Tongue (tissue), 2 donors: ENCODE results near the gene MORC2. TPM values are rescaled to one million over a fixed set of nuclear protein-coding genes. Genes with fewer than 3 reads are reported as not detected.
A peak's percentile ranks its signal among the peaks of the same experiment; 100 is the strongest.

Experiments
- DNase-seq: peaks from one replicate; pipeline ENCODE4 v3.0.0-alpha.2; 2015
- total RNA-seq: library from RNA; depleted of rRNA; stranded (reverse); fragments of >200 nt; gene quantifications from one replicate; pipeline ENCODE4 v1.2.3, GENCODE V29; 2014

The MORC2 gene
- total RNA-seq, 1 donor from 2014 or later, result 16.5 TPM

- no peak for DNase-seq
Measured at GRCh38 chr22:30887861-30888260, 80.7 kb downstream of the MORC2 start.

- no peak for DNase-seq
Measured at GRCh38 chr22:30887453-30887852, 81.1 kb downstream of the MORC2 start.

GRCh38 chr22:30885591-30885990, 83.0 kb downstream of the MORC2 start:
- no peak for DNase-seq

GRCh38 chr22:30885001-30885366, 83.6 kb downstream of the MORC2 start:
- DNase-seq, result no peak

- no peak for DNase-seq
Measured at GRCh38 chr22:30884211-30885000, 84.2 kb downstream of the MORC2 start.

- DNase-seq, result no peak
Measured at GRCh38 chr22:30883586-30884145, 84.9 kb downstream of the MORC2 start.

- DNase-seq, result no peak
Measured at GRCh38 chr22:30882974-30883533, 85.5 kb downstream of the MORC2 start.

- DNase-seq, result no peak
Measured at GRCh38 chr22:30882184-30882717, 86.3 kb downstream of the MORC2 start.

GRCh38 chr22:30881361-30882183, 87.0 kb downstream of the MORC2 start:
- DNase-seq, result peak; percentile 56

GRCh38 chr22:30880847-30881246, 87.7 kb downstream of the MORC2 start:
- DNase-seq, result no peak

GRCh38 chr22:30880181-30880601, 88.4 kb downstream of the MORC2 start:
- no peak for DNase-seq

- DNase-seq, result no peak
Measured at GRCh38 chr22:30879415-30879797, 89.2 kb downstream of the MORC2 start.

- peak; percentile 67 for DNase-seq
Measured at GRCh38 chr22:30878516-30879414, 89.8 kb downstream of the MORC2 start.

GRCh38 chr22:30877662-30878515, 90.7 kb downstream of the MORC2 start:
- DNase-seq, result no peak

GRCh38 chr22:30876915-30877553, 91.5 kb downstream of the MORC2 start:
- DNase-seq, result peak; percentile 69

GRCh38 chr22:30876221-30876751, 92.3 kb downstream of the MORC2 start:
- no peak for DNase-seq

- DNase-seq, result peak; percentile 37
Measured at GRCh38 chr22:30875481-30876215, 92.9 kb downstream of the MORC2 start.
